CD14-positive monocyte (primary cell): ENCODE measurements around the gene PHLPP1. TPM values are rescaled to one million over a fixed set of nuclear protein-coding genes. Genes with fewer than 3 reads are reported as not detected.

Source experiments
- DNase-seq, 3 donors: peaks; one replicate each; pipeline ENCODE4 v3.0.0-alpha.2; 2011 to 2022
- H2AFZ ChIP-seq: 2 replicates; pipeline ENCODE4 v1.6.0; 2012; ENCODE audit warnings: mild to moderate bottlenecking, low read depth, low read length, inconsistent platforms; ENCODE audit not compliant: insufficient read depth, poor library complexity, severe bottlenecking
- H3K27ac ChIP-seq, 2 donors: 1 replicate in 1 of 2; 2 replicates in 1 of 2; pipeline ENCODE4 v1.5.1; 2012 to 2013; ENCODE audit warnings: low read length in 2 of 2, control low read depth in 1 of 2, inconsistent platforms in 1 of 2, low read depth in 1 of 2, mild to moderate bottlenecking in 1 of 2
- H3K27me3 ChIP-seq, 2 donors: one replicate each; pipeline versions ENCODE4 v1.6.0 to v1.6.1; 2011 to 2013; ENCODE audit warnings: low read length in 2 of 2; ENCODE audit not compliant: control insufficient read depth in 2 of 2, insufficient read depth in 2 of 2
- H3K36me3 ChIP-seq, 2 donors: replicated peaks in 1 of 2; 1 replicate in 1 of 2; 2 replicates in 1 of 2; pipeline versions ENCODE4 v1.5.1 to v1.6.1; 2012 to 2013; ENCODE audit warnings: low read length in 2 of 2, control low read depth in 1 of 2, inconsistent platforms in 1 of 2, mild to moderate bottlenecking in 1 of 2; ENCODE audit not compliant: insufficient read depth in 2 of 2, control insufficient read depth in 1 of 2
- H3K4me1 ChIP-seq, 2 donors: 1 replicate in 1 of 2; 2 replicates in 1 of 2; pipeline versions ENCODE4 v1.5.1 to v1.6.1; 2012 to 2013; ENCODE audit warnings: low read length in 2 of 2, control low read depth in 1 of 2, inconsistent platforms in 1 of 2, mild to moderate bottlenecking in 1 of 2, moderate library complexity in 1 of 2; ENCODE audit not compliant: insufficient read depth in 2 of 2, control insufficient read depth in 1 of 2
- H3K4me2 ChIP-seq: replicated peaks from 2 replicates; pipeline ENCODE3; 2012; ENCODE audit warnings: low read length, moderate library complexity, mild to moderate bottlenecking; ENCODE audit not compliant: poor library complexity, severe bottlenecking; ENCODE audit errors: extremely low read depth
- H3K4me3 ChIP-seq, 3 experiments: fragments of 200-600 bp in 1 of 3; sonication (generic) in 1 of 3; replicated peaks in 1 of 3; 1 replicate in 2 of 3; 2 replicates in 1 of 3; pipeline ENCODE4 v1.5.1; 2011 to 2013; ENCODE audit warnings: low read length in 3 of 3, mild to moderate bottlenecking in 3 of 3, control low read depth in 2 of 3, low read depth in 2 of 3, inconsistent platforms in 1 of 3, moderate library complexity in 1 of 3
- H3K79me2 ChIP-seq: 2 replicates; pipeline ENCODE4 v1.6.0; 2012; ENCODE audit warnings: mild to moderate bottlenecking, control low read depth, inconsistent platforms, low read length, moderate library complexity; ENCODE audit not compliant: insufficient read depth
- H3K9ac ChIP-seq: 2 replicates; pipeline ENCODE4 v1.6.0; 2017; ENCODE audit warnings: low read length, mild to moderate bottlenecking; ENCODE audit not compliant: insufficient read depth, poor library complexity, severe bottlenecking
- H3K9me3 ChIP-seq, 2 donors: replicated peaks in 1 of 2; 1 replicate in 1 of 2; 2 replicates in 1 of 2; pipeline versions ENCODE4 v1.5.1 to v1.6.1; 2012 to 2013; ENCODE audit warnings: low read length in 2 of 2, control low read depth in 1 of 2; ENCODE audit not compliant: control insufficient read depth in 1 of 2, insufficient read depth in 1 of 2
- H4K20me1 ChIP-seq: 2 replicates; pipeline ENCODE4 v1.6.0; 2012; ENCODE audit warnings: mild to moderate bottlenecking, low read length, control low read depth, moderate library complexity; ENCODE audit not compliant: insufficient read depth
- H3K27ac Mint-ChIP-seq, 7 donors: one replicate each; pipeline ENCODE4 v1.8.0; 2020; ENCODE audit warnings: mild to moderate bottlenecking in 7 of 7, mixed read lengths in 7 of 7, moderate library complexity in 6 of 7, inconsistent platforms in 2 of 7
- H3K27me3 Mint-ChIP-seq, 3 donors: one replicate each; pipeline ENCODE4 v1.8.0; 2021 to 2022; ENCODE audit warnings: low read depth in 3 of 3, mild to moderate bottlenecking in 3 of 3, mixed read lengths in 3 of 3, moderate library complexity in 3 of 3, inconsistent platforms in 1 of 3
- H3K36me3 Mint-ChIP-seq, 2 donors: one replicate each; pipeline ENCODE4 v1.8.0; 2020; ENCODE audit warnings: mixed read lengths in 2 of 2, inconsistent platforms in 1 of 2, mild to moderate bottlenecking in 1 of 2
- H3K4me1 Mint-ChIP-seq: one replicate; pipeline ENCODE4 v1.8.0; 2020; ENCODE audit warnings: mild to moderate bottlenecking, mixed read lengths
- H3K4me3 Mint-ChIP-seq, 2 donors: one replicate each; pipeline ENCODE4 v1.8.0; 2020; ENCODE audit warnings: mild to moderate bottlenecking in 2 of 2, mixed read lengths in 2 of 2, moderate library complexity in 1 of 2
- H3K9me3 Mint-ChIP-seq, 7 donors: one replicate each; pipeline ENCODE4 v1.8.0; 2020 to 2022; ENCODE audit warnings: mixed read lengths in 7 of 7, mild to moderate bottlenecking in 6 of 7, moderate library complexity in 6 of 7, inconsistent platforms in 2 of 7
- WGBS: methylation state at CpG from one replicate; pipeline ENCODE4 v1.1.5; 2013; ENCODE audit warnings: missing lambda C conversion rate; ENCODE audit not compliant: insufficient coverage; 5-methylcytosine and 5-hydroxymethylcytosine counted together
- intact Hi-C, 2 donors: fragments of 100-400 bp; cut with micrococcal nuclease; formaldehyde crosslinking; loops; one replicate each; pipeline versions ENCODE4 v1.15.0 to v1.15.1; 2023
- polyA plus RNA-seq, 3 donors: library from polyadenylated mRNA; depleted of rRNA in 1 of 3; unstranded in 2 of 3; stranded (reverse) in 1 of 3; fragments of 300-500 nt in 2 of 3; fragments of >200 nt in 1 of 3; fragmentation: Illumina TruSeq in 2 of 3; gene quantifications; 1 replicate in 2 of 3; 2 replicates in 1 of 3; pipeline ENCODE4 v1.2.3, GENCODE V29; 2012 to 2021
- TF ChIP-seq, protein P1 (sequence below): fragments of 200-600 bp; IDR thresholded peaks from one replicate; pipeline ENCODE4 v1.8.0; 2022; ENCODE audit warnings: antibody characterized with exemption, mild to moderate bottlenecking

The PHLPP1 gene
- polyA plus RNA-seq, 3 donors = 0.04 to 2.0 (median 0.55) TPM

DNA sequence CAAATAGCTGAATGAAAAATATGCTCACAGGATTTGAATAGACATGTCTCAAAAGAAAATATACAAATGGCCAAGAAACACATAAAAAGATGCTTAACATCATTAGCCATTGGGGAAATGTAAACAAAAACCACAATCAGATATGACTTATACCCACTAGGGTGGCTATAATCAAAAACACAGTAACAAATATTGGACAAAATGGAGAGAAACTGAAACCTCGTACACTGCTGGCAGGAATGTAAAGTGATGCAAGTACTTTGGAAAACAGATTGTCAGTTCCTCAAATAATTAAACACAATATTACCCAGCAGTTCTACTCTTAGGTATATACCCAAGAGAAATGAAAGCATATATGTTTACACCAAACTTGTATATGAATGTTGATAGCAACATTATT, 213.0 kb downstream of the PHLPP1 start:
- Mint-ChIP-seq H3K4me1 (peaks cover 12% of the 10 kb centered on the region), H3K36me3 (peaks cover 8 to 14% of the 10 kb centered on the region in 2 donors), H3K27me3 (no peaks in the 10 kb centered on the region), H3K4me3 (peak overlapping the region in 1 of 2 donors; percentile 22), H3K27ac (peak overlapping the region in 4 of 7 donors; percentile 13 to 83 (median 36)), H3K9me3 (peaks cover 9 to 22% (median 14%) of the 10 kb centered on the region in 7 donors)
- no peak overlapping the region for H3K9ac ChIP-seq
- no CpG with 5 or more reads among the region's 1 CpG for WGBS
- TF ChIP-seq, protein P1, sequence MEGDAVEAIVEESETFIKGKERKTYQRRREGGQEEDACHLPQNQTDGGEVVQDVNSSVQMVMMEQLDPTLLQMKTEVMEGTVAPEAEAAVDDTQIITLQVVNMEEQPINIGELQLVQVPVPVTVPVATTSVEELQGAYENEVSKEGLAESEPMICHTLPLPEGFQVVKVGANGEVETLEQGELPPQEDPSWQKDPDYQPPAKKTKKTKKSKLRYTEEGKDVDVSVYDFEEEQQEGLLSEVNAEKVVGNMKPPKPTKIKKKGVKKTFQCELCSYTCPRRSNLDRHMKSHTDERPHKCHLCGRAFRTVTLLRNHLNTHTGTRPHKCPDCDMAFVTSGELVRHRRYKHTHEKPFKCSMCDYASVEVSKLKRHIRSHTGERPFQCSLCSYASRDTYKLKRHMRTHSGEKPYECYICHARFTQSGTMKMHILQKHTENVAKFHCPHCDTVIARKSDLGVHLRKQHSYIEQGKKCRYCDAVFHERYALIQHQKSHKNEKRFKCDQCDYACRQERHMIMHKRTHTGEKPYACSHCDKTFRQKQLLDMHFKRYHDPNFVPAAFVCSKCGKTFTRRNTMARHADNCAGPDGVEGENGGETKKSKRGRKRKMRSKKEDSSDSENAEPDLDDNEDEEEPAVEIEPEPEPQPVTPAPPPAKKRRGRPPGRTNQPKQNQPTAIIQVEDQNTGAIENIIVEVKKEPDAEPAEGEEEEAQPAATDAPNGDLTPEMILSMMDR = no peak
- H3K27ac ChIP-seq = peak overlapping the region in 1 of 2 donors; percentile 12
- peaks cover 5 to 6% of the 10 kb centered on the region in 2 donors for H3K9me3 ChIP-seq
- no peak overlapping the region for H2AFZ ChIP-seq
- peak overlapping the region in 1 of 3 experiments; percentile 12 for H3K4me3 ChIP-seq
- H3K4me2 ChIP-seq = peak overlapping the region; percentile 38
- DNase-seq = peak in 2 of 3 donors; percentile 13 to 22
- H3K27me3 ChIP-seq = no peaks in the 10 kb centered on the region
- H3K4me1 ChIP-seq = peaks cover 0 to 8% of the 10 kb centered on the region in 2 donors
- intact Hi-C loops = no loop called here
- H3K36me3 ChIP-seq = no peaks in the 10 kb centered on the region
- H3K79me2 ChIP-seq = no peaks in the 10 kb centered on the region
- no peaks in the 10 kb centered on the region for H4K20me1 ChIP-seq

- no peaks in the 10 kb centered on the region for H3K79me2 ChIP-seq
- no peaks in the 10 kb centered on the region for H4K20me1 ChIP-seq
- peaks cover 5 to 6% of the 10 kb centered on the region in 2 donors for H3K9me3 ChIP-seq
- TF ChIP-seq, protein P1 = no peak
- DNase-seq = no peak
- no peak overlapping the region for H3K9ac ChIP-seq
- peaks cover 4 to 14% of the 10 kb centered on the region in 2 donors for H3K36me3 Mint-ChIP-seq
- no peak overlapping the region for H3K4me2 ChIP-seq
- H3K4me1 ChIP-seq = peaks cover 17 to 20% of the 10 kb centered on the region in 2 donors
- H3K9me3 Mint-ChIP-seq = peaks cover 12 to 22% (median 14%) of the 10 kb centered on the region in 7 donors
- no peaks in the 10 kb centered on the region for H3K27me3 Mint-ChIP-seq
- H3K27ac ChIP-seq = no peak overlapping the region
- H3K27me3 ChIP-seq = no peaks in the 10 kb centered on the region
- no peak overlapping the region for H3K4me3 ChIP-seq
- H3K4me3 Mint-ChIP-seq = no peak overlapping the region
- no peaks in the 10 kb centered on the region for H3K36me3 ChIP-seq
- no peak overlapping the region for H2AFZ ChIP-seq
- H3K4me1 Mint-ChIP-seq = peaks cover 23% of the 10 kb centered on the region
- no CpG with 5 or more reads among the region's 2 CpGs for WGBS
- no peak overlapping the region for H3K27ac Mint-ChIP-seq
- intact Hi-C loops = no loop called here
Observed at GRCh38 chr18:62933261-62933887, 218.0 kb downstream of the PHLPP1 start.
